AG09309 (cell line): ENCODE measurements around the gene LRRC47.

Experiments used
- DNase-seq: peaks from one replicate; pipeline ENCODE4 v3.0.0-alpha.2; 2010; ENCODE audit warnings: low read depth
- H3K4me3 ChIP-seq: 2 replicates; pipeline ENCODE4 v1.5.1; 2011; ENCODE audit warnings: mild to moderate bottlenecking, low read depth, low read length, moderate library complexity; ENCODE audit not compliant: control insufficient read depth
- CTCF ChIP-seq: IDR thresholded peaks from 2 replicates; pipeline ENCODE4 v1.5.1; 2011; ENCODE audit warnings: mild to moderate bottlenecking, low read depth, low read length, inconsistent platforms; ENCODE audit not compliant: insufficient read depth, control insufficient read depth; ENCODE audit errors: missing control alignments

The LRRC47 gene

DNA sequence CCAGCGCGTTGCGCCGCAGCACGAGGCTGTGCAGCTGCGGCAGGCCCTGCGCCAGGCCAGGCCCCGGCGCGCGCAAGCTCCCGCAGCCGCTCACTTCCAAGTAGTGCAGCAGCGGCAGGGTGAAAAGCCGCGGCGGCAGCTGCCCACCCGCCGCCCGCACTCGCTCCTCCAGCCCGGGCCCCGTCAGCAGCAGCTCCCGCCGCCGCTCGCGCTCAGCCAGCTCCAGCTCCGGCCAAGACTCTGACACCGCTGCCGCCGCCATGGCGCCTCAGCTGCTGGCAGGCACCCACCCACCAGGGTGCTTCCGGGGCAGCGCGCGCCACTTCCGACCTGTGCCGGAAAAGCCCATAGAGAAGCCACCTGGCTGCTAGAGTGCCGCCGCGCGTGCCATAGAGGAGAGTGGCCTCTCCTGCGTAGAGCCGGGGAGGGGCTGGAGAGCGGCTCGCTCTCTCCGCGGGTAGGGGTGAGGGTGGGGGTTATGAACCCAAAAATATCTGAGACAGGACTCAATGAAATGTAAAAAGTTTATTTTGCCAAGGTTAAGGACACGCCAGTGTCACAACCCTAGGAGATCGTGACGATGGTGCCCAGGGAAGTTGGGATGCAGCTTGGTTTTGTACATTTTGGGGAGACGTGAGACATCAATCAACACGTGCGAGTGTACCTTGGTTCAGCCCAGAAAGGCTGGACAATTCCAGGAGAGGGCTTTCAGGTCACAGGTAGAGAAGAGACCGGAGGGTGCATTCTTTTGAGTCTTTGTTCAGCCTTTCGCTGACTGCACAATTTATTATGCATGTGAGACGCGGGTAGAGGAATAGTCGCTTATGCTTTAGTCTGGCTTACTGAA lies at the start of gene LRRC47:
TSS of gene LRRC47 (minus strand) at position 284 of the 847 bp plus-strand sequence. CDS start at position 262, 22 bp downstream.
- TF ChIP-seq CTCF: no peak
- peak; percentile 33 for DNase-seq
- peak within 1 kb of the TSS; percentile 53 for H3K4me3 ChIP-seq

DNA sequence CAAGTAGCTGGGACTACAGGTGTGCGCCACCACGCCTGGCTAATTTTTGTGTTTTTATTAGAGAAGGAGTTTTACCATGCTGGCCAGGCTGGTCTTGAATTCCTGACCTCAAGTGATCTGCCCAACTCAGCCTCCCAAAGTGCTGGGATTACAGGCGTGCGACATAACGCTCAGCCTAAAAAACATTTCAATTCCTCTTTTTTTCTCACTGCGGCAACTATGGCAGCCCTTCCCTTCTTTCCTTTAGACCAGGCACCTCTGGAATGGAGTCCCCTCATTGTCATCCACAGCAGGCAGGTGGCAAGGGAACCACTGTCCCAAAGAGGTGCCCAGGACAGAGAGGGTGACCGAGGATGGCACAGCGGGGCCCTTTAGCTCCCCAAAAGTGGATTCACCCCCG lies 46.6 kb upstream of the LRRC47 start:
- no peak overlapping the region for H3K4me3 ChIP-seq
- no peak for DNase-seq
- TF ChIP-seq CTCF: no peak

DNA sequence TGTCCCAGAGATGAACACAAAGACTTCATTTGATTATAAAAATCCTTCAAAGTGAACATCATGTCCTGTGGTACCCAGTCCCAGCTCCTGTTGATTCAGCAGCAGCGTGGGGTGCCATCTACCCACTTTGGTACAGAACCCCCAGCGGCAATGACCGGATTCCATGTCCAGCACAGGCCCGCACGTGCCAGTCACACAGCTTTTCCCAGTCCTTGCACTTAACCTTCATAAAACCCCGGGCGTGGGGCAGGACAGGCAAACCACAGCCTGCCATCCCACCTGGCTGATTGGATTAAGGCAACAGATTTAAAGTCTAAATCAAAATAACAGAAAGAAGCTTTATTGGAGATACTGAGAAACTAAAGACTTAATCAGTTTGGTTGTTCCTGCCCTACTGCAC lies 45.2 kb upstream of the LRRC47 start:
- H3K4me3 ChIP-seq: no peak overlapping the region
- TF ChIP-seq CTCF: no peak
- no peak for DNase-seq

DNA sequence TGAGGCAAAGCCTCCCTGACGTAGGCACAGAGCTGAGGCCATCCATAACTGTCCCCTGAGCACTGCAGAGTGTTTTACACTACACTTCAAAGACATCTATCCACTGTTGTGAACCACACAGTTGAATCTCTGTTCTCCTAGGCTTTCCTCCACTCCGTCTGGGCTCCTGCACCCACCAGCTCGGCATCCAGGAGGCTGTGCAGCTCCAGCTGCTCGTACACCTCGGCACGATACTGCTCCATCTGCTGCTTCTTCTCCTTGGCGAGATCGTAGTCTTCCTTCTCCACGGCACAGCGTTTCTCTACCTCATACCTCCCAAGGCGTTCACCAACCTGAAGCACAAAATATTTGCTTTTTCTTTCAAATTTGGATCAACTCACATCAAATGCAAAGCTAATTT lies 42.5 kb upstream of the LRRC47 start:
- DNase-seq: no peak
- TF ChIP-seq CTCF: no peak
- no peak overlapping the region for H3K4me3 ChIP-seq

DNA sequence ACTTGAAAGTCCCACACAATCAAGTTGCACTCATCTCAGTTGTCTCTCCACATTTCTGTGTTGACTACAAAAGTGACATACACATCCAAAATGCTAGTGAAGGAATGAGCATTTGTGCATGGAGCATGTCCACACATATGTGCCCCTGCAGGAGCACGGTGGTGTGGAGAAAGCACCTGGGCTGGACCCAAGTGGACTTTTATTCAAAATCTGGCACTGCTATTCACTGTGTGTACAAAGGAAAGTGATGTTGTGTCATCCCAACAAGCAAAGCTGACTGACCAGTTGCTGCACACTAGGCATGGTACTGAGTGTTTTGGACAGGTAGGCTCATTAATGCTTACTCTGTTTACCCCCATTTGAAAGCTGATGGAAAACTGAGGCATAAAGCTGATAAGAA lies 41.4 kb upstream of the LRRC47 start:
- no peak for TF ChIP-seq CTCF
- no peak overlapping the region for H3K4me3 ChIP-seq
- no peak for DNase-seq

DNA sequence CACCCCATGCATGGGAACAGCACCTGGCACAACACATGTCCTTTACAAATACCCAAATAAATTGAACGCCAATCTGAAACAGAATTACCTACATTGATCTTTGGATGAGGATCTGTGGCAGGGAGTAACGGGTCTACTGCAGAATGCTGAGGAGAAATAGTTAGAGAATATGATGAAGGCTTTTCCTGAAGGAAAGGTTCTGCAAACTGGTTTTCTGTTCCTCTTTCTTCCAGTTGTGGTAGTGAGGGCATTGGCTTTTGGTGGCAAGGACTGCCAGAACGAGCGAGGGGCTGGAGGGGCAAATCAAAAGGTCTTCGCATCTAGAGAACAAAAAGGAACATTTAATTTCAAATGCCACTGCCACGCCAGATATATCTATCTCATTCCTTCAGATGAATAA lies 40.9 kb upstream of the LRRC47 start:
- no peak overlapping the region for H3K4me3 ChIP-seq
- DNase-seq: no peak
- no peak for TF ChIP-seq CTCF
